ENCODE data around the gene HSPA2.
"Not testable (repeated sequence)": the region's sequence is repeated elsewhere in the genome, so short reads cannot be mapped to it uniquely, and the experiment has no call there.

The HSPA2 gene

GRCh38 chr14:64563696-64564095 is 23.2 kb downstream of the HSPA2 start:
- DNase-seq = no peak

GRCh38 chr14:64566651-64567122 is 26.1 kb downstream of the HSPA2 start:
- DNase-seq = no peak

DNA sequence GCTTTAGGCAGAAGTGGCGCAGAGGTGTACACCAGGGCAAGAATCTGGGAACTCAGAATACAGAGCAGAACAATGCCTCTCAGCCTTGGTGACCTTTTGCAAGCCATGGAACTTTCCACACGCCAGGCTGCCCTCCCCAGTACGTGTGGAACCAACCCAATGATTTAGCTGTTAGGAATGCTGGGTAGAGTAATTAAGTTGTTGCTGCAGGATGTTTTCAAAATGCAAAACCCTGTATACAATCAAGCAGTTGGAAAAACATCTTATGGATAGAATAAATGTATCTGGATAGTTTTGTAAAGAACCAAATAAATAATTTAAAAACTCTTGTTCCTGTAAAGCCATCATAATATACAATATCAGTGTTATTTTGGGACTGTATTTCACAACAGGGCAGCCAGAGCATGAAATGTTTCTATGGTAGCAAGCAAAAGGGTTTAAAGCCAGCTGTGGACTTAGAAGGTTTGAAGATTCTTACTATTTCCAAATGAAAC is 28.6 kb downstream of the HSPA2 start:
- DNase-seq = no peak

- not testable (repeated sequence) for DNase-seq
Measured at GRCh38 chr14:64569646-64570045, 29.1 kb downstream of the HSPA2 start.

GRCh38 chr14:64572386-64573104 is 32.0 kb downstream of the HSPA2 start:
- no peak for DNase-seq

DNA sequence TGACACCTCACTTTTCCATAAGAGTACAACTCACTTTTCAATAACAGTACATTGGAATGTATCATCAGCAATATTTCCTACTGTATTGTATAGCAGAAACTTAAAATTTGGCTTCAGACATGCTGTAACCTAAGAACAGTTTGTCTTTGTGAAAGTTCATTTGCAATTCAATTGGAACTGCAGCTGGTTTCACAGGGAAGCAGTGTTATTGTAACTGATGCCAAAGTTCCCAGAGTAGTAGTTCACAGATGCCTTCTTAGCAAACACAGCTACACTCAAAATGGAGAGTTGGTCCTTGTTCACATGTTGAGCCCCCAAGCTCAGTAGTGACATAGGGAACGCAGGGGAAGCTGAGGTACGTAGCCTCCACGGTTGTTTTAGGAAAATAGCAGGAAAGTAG is 32.6 kb downstream of the HSPA2 start:
- no peak for DNase-seq

GRCh38 chr14:64574371-64575107 is 34.0 kb downstream of the HSPA2 start:
- no peak for DNase-seq

GRCh38 chr14:64577211-64577610 is 36.7 kb downstream of the HSPA2 start:
- no peak for DNase-seq

- no peak for DNase-seq
Measured at GRCh38 chr14:64580467-64580866, 39.9 kb downstream of the HSPA2 start.

DNA sequence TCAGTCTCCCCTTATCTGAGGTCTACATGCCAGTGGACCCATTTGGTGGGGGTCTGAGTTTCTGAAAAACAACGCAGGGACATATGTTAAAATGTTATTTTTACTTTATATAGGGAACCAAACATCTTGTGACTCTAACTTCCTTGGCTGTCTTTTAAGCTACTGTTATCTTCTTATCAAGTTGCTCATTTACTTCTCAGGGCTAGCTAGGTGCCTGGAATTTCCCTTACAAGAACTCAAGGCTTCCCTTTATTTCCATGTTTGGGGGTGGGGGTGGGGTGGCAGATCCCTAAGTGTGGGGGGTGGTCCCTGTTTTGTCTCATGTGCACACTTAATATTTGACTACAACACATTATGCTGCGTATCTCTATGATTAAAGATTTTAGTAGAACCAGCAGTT is 40.8 kb downstream of the HSPA2 start:
- no peak for DNase-seq

- no peak for DNase-seq
Measured at GRCh38 chr14:64581817-64582216, 41.3 kb downstream of the HSPA2 start.

DNA sequence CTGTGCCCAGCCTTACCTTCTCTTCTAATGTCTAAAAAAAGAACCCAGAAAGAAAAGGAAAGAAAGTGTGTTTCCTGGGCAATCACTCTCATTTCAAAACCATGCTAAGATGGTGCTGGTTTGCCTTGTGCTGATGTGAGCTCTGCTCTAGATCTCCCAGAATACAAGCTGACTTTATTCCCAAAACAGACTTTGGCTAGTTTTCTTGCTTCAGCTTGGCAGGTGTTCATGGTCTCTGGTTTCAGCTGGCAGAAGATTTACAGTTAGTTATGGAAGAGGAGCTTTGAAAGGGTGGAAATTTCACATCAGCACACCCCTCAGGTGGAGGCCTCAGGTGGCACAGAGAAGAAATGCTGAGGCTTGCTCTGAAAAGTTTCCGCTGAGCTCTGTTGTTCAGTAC is 43.6 kb downstream of the HSPA2 start:
- no peak for DNase-seq

- no peak for DNase-seq
Measured at GRCh38 chr14:64591809-64592208, 51.3 kb downstream of the HSPA2 start.

Data from retina (tissue), 1 donor.